ENCODE results near the gene IQCK.

DNA sequence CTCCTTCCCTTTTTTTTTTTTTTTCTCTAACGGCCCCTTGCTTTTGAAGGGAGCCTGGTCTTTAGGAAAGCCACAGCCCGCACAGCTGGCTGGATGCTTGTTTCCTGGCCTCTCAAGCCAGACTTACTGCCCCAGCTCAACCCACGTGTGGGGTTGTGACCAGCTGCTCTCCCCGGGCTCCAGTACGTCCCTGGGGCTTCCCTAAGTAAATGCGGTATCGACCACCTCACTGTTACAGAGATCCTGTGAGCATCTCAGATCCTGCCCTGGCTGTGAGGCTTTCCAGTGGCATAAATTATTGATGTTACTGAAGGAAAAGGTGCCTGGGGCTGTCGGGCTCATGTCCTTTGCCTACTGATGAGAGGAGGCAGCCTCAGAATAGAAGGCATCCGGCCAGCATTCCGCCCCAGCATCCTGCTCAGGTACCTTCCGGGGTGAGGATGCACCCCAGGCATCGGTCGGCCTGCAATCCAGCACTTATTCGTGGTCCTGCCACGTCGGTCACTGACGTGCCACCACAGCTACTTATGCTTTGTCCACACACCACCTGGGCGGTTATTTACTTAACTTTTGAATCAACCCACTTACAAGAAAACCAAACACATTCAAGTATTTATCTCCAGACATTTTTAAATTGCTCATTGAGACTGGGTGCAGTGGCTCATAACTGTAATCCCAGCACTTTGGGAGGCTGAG, 156.9 kb downstream of the IQCK start:
- TF ChIP-seq CTCF (IDR thresholded peaks at IDR 0.05) (no peak), EP300 (IDR thresholded peaks at IDR 0.05) (no peak)
